Keratinocyte (primary cell): ENCODE data around the gene CCDC18.

Experiments
- CTCF ChIP-seq, 3 experiments: IDR thresholded peaks in 1 of 3; conservative IDR thresholded peaks in 1 of 3; optimal IDR thresholded peaks in 1 of 3; 2 replicates in 2 of 3; 3 replicates in 1 of 3; pipeline versions ENCODE3 to v1.5.1; 2011; ENCODE audit warnings: low read length in 3 of 3, mild to moderate bottlenecking in 3 of 3, moderate library complexity in 2 of 3, control low read depth in 1 of 3, inconsistent platforms in 1 of 3; ENCODE audit not compliant: insufficient read depth in 2 of 3; ENCODE audit errors: extremely low read depth in 1 of 3
- EZH2 ChIP-seq: IDR thresholded peaks from one replicate; pipeline ENCODE4 v1.6.1; 2012; ENCODE audit warnings: inconsistent platforms, mild to moderate bottlenecking, low read length, moderate library complexity

GRCh38 chr1:93190432-93190831 is 9.9 kb downstream of the CCDC18 start:
- TF ChIP-seq CTCF (optimal IDR thresholded peaks at IDR 0.05 in 1 of 3, IDR thresholded peaks at IDR 0.05 in 1 of 3, conservative IDR thresholded peaks at IDR 0.05 in 1 of 3; ENCODE audit: extremely low read depth in 1 of 3, insufficient read depth in 2 of 3, low read length in 3 of 3) (no peak), EZH2 (no peak)
